PC-3 (cell line): ENCODE data around the gene LRRC51.
"Not testable (repeated sequence)": the region's sequence is repeated elsewhere in the genome, so short reads cannot be mapped to it uniquely, and the experiment has no call there.

Experiments
- EZH2phosphoT487 ChIP-seq: fragments of 300-600 bp; sonication (generic); IDR thresholded peaks from 2 replicates; pipeline ENCODE4 v1.6.1; 2018; ENCODE audit warnings: mild to moderate bottlenecking, antibody characterized with exemption, low read length, borderline replicate concordance
- TF ChIP-seq, protein P1 (sequence below): fragments of 300-600 bp; sonication (generic); conservative IDR thresholded peaks from 2 replicates; pipeline ENCODE4 v1.5.1; 2017; ENCODE audit warnings: antibody characterized with exemption, low read depth, mild to moderate bottlenecking, low read length

DNA sequence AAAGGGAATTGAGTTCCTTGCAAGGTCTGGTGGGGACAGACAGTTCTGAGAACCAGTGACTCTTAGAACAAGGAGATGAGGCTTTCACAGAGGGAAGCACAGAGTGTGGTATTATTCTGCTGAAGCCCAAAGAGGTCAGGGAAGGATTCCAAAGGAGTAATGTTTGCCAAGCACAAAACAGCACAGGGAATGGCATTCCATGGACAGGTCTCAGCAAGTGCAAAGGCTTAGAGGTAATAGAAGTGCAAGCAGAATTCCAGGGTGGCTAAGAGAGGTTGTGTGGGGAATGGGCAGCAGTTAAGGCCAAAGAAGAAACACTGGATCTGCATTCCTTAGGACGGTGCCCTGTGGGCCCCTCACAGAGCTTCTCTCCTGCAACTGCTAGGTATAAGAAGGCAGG is 61.4 kb downstream of the LRRC51 start:
- TF ChIP-seq, protein P1, sequence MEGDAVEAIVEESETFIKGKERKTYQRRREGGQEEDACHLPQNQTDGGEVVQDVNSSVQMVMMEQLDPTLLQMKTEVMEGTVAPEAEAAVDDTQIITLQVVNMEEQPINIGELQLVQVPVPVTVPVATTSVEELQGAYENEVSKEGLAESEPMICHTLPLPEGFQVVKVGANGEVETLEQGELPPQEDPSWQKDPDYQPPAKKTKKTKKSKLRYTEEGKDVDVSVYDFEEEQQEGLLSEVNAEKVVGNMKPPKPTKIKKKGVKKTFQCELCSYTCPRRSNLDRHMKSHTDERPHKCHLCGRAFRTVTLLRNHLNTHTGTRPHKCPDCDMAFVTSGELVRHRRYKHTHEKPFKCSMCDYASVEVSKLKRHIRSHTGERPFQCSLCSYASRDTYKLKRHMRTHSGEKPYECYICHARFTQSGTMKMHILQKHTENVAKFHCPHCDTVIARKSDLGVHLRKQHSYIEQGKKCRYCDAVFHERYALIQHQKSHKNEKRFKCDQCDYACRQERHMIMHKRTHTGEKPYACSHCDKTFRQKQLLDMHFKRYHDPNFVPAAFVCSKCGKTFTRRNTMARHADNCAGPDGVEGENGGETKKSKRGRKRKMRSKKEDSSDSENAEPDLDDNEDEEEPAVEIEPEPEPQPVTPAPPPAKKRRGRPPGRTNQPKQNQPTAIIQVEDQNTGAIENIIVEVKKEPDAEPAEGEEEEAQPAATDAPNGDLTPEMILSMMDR = not testable (repeated sequence)
- TF ChIP-seq EZH2phosphoT487 = not testable (repeated sequence)
